GM18505 (cell line): ENCODE data around the gene CTNND2.
A peak's percentile ranks its signal among the peaks of the same experiment; 100 is the strongest.

ENCODE experiments used
- ATAC-seq: cut with Tn5 transposase; IDR thresholded peaks from one replicate; pipeline ENCODE4 v1.9.1; 2021; ENCODE audit not compliant: unreplicated experiment
- POLR2A ChIP-seq: IDR thresholded peaks from 4 replicates; pipeline ENCODE4 v1.6.1; 2011; ENCODE audit warnings: borderline replicate concordance; ENCODE audit not compliant: insufficient read depth, insufficient read length; ENCODE audit errors: extremely low read depth

CTNND2 gene

GRCh38 chr5:11904265-11904906, at the start of gene CTNND2:
CTNND2 (minus strand) TSS chr5:11904446; CDS start chr5:11903853, 593 bp downstream.
- ATAC-seq: peak; percentile 45
- TF ChIP-seq POLR2A: no peak

- no peak for ATAC-seq
- TF ChIP-seq POLR2A: no peak
Observed at GRCh38 chr5:11946317-11946716, 42.1 kb upstream of the CTNND2 start.

GRCh38 chr5:11941566-11941965, 37.3 kb upstream of the CTNND2 start:
- no peak for ATAC-seq
- TF ChIP-seq POLR2A: no peak

- TF ChIP-seq POLR2A: no peak
- no peak for ATAC-seq
Observed at GRCh38 chr5:11931638-11932037, 27.4 kb upstream of the CTNND2 start.

GRCh38 chr5:11928909-11929308, 24.7 kb upstream of the CTNND2 start:
- no peak for TF ChIP-seq POLR2A
- ATAC-seq: no peak

- TF ChIP-seq POLR2A: no peak
Observed at GRCh38 chr5:11925701-11926100, 21.5 kb upstream of the CTNND2 start.

DNA sequence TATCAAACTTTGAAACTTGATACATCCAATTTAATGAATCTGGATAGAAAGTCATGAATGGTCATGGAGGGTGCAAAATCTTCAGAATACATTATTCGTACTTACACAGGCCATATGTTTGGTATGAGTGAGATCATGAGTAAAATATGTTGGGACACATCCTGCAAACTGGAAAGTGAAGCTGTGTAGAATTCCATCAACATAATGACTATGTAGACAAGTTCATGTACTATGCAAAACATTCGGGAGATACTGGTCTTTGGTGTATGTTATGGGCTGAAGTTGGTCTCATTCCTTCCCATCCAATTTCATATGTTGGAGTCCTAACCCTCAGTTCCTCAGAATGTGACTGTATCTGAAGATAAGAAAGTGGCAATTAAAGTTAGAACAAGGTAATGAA, 18.1 kb upstream of the CTNND2 start:
- no peak for TF ChIP-seq POLR2A

More at GRCh38 chr5:11925701-11926100, 21.5 kb upstream of the CTNND2 start:
- no peak for ATAC-seq

GRCh38 chr5:11918463-11919045, 14.3 kb upstream of the CTNND2 start:
- ATAC-seq: no peak
- no peak for TF ChIP-seq POLR2A

More for the DNA sequence above, 18.1 kb upstream of the CTNND2 start:
- no peak for ATAC-seq

DNA sequence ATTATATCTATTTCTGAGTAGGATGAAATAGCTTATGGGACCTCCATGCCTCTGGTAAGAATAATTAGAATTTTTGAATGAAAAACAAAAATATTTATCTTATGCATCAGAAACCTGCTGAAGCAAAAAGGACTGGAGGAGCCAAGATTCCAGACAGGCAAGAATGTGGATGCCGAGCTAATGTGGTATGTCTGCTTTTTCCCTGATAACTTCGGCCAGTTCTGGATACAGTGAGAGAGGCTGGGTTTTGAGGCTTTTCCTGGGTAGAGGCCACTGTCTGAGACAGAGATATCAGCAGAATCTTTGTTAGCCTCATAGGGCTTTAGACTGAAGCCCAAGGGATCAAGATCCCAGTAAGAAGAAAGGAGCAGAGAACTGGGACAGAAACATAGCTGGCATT, 5.2 kb upstream of the CTNND2 start:
- ATAC-seq: no peak

GRCh38 chr5:11906497-11906896, 2.3 kb upstream of the CTNND2 start:
- TF ChIP-seq POLR2A: no peak
- no peak for ATAC-seq

More for the DNA sequence above, 5.2 kb upstream of the CTNND2 start:
- no peak for TF ChIP-seq POLR2A

GRCh38 chr5:11905206-11905605, 960 bp upstream of the CTNND2 start:
- no peak for ATAC-seq
- no peak for TF ChIP-seq POLR2A

DNA sequence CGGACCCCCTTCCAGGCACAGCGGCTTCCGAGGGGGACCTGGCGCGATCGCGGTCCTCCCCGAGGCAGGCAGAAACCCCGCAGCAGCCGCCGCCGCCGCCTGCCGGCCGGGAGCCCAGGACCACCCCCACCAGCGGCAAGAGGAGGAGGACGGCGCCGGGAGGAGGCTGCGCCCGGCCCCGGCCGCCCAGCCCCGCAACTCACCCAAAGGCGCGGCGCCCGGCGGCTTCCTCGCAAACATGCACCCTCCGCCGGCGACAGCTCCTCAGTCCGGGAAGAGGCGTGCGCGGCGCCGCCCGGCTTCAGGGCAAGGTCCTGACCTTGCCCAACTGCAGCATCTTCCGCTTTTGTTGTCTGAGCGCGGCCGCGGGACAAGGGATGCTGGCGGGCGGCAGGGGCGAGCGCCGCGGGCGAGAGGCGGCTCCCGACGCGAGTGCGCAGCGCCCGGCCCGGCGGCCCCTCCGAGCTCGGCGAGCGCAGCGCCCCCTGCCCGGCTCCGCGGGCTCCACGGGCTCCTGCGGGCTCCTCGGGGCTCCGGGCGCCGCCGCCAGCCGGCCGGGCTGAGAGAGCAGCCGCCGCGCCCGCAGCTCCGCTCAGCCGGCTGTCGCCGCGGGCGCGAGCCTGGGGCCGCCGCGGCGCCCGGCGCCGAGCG, 507 bp downstream of the CTNND2 start:
- TF ChIP-seq POLR2A: no peak
- peak; percentile 66 for ATAC-seq

- no peak for TF ChIP-seq POLR2A
Observed at GRCh38 chr5:11903121-11903613, 1.1 kb downstream of the CTNND2 start.

GRCh38 chr5:11902201-11902619, 2.0 kb downstream of the CTNND2 start:
- ATAC-seq: no peak
- no peak for TF ChIP-seq POLR2A

More at GRCh38 chr5:11903121-11903613, 1.1 kb downstream of the CTNND2 start:
- no peak for ATAC-seq
